Hepatocyte (in vitro differentiated cells): ENCODE data around the gene UQCC3. TPM values are rescaled to one million over a fixed set of nuclear protein-coding genes. Genes with fewer than 3 reads are reported as not detected.

Experiments
- DNase-seq: peaks from one replicate; pipeline ENCODE4 v3.0.0-alpha.2; 2016; ENCODE audit warnings: low spot score
- H2AFZ ChIP-seq: fragments of 200-600 bp; sonication (generic); 2 replicates; pipeline ENCODE4 v1.6.0; 2016; ENCODE audit warnings: antibody characterized with exemption, mild to moderate bottlenecking
- H3K27ac ChIP-seq: fragments of 200-600 bp; sonication (generic); 2 replicates; pipeline ENCODE4 v1.5.1; 2016; ENCODE audit warnings: mild to moderate bottlenecking
- H3K27me3 ChIP-seq: fragments of 200-600 bp; sonication (generic); 2 replicates; pipeline ENCODE4 v1.6.1; 2016
- H3K36me3 ChIP-seq: fragments of 200-600 bp; sonication (generic); replicated peaks from 2 replicates; pipeline ENCODE4 v1.5.1; 2016; ENCODE audit warnings: low read depth; ENCODE audit not compliant: insufficient read depth
- H3K4me1 ChIP-seq: fragments of 200-600 bp; sonication (generic); 2 replicates; pipeline ENCODE4 v1.5.1; 2016; ENCODE audit warnings: mild to moderate bottlenecking, moderate library complexity; ENCODE audit not compliant: insufficient read depth
- H3K4me2 ChIP-seq: fragments of 200-600 bp; sonication (generic); 2 replicates; pipeline ENCODE4 v1.6.0; 2016
- H3K4me3 ChIP-seq: fragments of 200-600 bp; sonication (generic); 2 replicates; pipeline ENCODE4 v1.5.1; 2016; ENCODE audit warnings: mild to moderate bottlenecking
- H3K79me2 ChIP-seq: fragments of 200-600 bp; sonication (generic); 2 replicates; pipeline ENCODE4 v1.6.0; 2017; ENCODE audit warnings: mild to moderate bottlenecking
- H3K9me2 ChIP-seq: fragments of 200-600 bp; sonication (generic); replicated peaks from 2 replicates; pipeline ENCODE4 v1.6.0; 2017; ENCODE audit warnings: mild to moderate bottlenecking; ENCODE audit not compliant: insufficient read depth
- H3K9me3 ChIP-seq: fragments of 200-600 bp; sonication (generic); 2 replicates; pipeline ENCODE4 v1.5.1; 2016; ENCODE audit warnings: low read depth, mild to moderate bottlenecking
- H4K20me1 ChIP-seq: fragments of 200-600 bp; sonication (generic); 2 replicates; pipeline ENCODE4 v1.6.0; 2016; ENCODE audit warnings: mild to moderate bottlenecking; ENCODE audit not compliant: insufficient read depth, poor library complexity, severe bottlenecking
- EZH2 ChIP-seq: fragments of 200-600 bp; sonication (generic); IDR thresholded peaks from 2 replicates; pipeline ENCODE4 v1.6.1; 2016; ENCODE audit warnings: antibody characterized with exemption, mild to moderate bottlenecking, borderline replicate concordance
- EZH2phosphoT487 ChIP-seq: fragments of 200-600 bp; sonication (generic); IDR thresholded peaks from one replicate; pipeline ENCODE4 v1.6.1; 2018; ENCODE audit warnings: antibody characterized with exemption, mild to moderate bottlenecking, low read depth, moderate library complexity; ENCODE audit not compliant: unreplicated experiment, severe bottlenecking
- whole genome bisulfite sequencing: methylation state at CpG from one replicate; pipeline ENCODE4 v1.1.6; 2016; ENCODE audit warnings: low lambda C conversion rate; ENCODE audit errors: missing lambda C conversion rate; 5-methylcytosine and 5-hydroxymethylcytosine counted together
- polyA plus RNA-seq: library from polyadenylated mRNA; unstranded; fragments of >200 nt; fragmentation: Nextera tagmentation; extraction: Ambion mirVana; gene quantifications from 2 replicates; pipeline ENCODE4 v1.2.1, GENCODE V29; 2016
- total RNA-seq: library from RNA; depleted of rRNA; stranded (reverse); fragments of >200 nt; gene quantifications from 2 replicates; pipeline ENCODE4 v1.2.3, GENCODE V29; 2014
- TF ChIP-seq, protein P1 (sequence below): fragments of 200-600 bp; sonication (generic); IDR thresholded peaks from 2 replicates; pipeline ENCODE4 v1.5.1; 2016; ENCODE audit warnings: antibody characterized with exemption, mild to moderate bottlenecking; ENCODE audit not compliant: poor library complexity

UQCC3 gene
- total and polyA plus RNA-seq, 2 experiments from 2014 or later, result 8.9 to 17.0 TPM

DNA sequence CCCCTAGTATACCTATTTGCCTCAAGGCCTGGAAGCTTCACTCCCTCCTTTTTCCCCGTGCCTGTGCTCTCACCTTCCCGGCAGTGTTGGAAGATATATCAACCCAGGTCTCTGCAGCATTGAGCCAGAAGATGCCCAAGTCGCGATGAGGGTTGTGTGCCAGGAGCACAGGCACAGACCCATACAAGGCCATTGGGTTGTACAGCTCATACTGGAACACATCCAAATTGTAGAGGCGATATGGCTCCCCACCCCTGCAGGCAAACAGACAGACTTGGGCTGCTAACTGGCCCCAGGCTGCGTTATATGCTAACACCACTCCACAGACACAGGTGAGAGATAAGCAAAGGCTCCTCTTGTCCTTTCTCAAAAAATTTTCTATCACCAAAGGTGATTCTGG, 39.0 kb upstream of the UQCC3 start:
- no peaks in the 10 kb centered on the region for H3K4me1 ChIP-seq
- H2AFZ ChIP-seq, result no peak overlapping the region
- no peaks in the 10 kb centered on the region for H4K20me1 ChIP-seq
- no peak overlapping the region for H3K27ac ChIP-seq
- H3K9me3 ChIP-seq, result no peaks in the 10 kb centered on the region
- no peaks in the 10 kb centered on the region for H3K36me3 ChIP-seq
- WGBS, result 97% methylated on average over 6 of the region's 6 CpGs
- no peak for TF ChIP-seq EZH2
- no peaks in the 10 kb centered on the region for H3K27me3 ChIP-seq
- H3K4me3 ChIP-seq, result no peak overlapping the region
- no peak for DNase-seq
- no peak overlapping the region for H3K4me2 ChIP-seq
- no peaks in the 10 kb centered on the region for H3K9me2 ChIP-seq
- H3K79me2 ChIP-seq, result peaks cover 21% of the 10 kb centered on the region

DNA sequence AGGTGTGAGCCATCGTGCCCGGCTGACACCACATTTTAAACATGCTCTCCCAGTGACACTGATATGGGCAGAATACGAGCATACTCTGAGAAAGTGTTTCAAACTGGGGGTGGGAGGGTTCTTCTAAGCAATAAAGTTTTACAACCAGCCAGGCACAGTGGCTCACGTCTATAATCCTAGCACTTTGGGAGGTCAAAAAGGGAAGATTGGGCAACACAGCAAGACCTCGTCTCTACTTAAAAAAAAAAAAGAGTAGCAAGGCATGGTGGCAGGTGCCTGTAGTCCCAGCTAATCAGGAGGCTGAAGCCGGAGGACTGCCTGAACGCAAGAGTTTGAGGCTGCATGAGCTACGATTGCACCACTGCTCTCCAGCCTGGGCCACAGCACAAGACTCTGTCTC, 27.3 kb upstream of the UQCC3 start:
- peak overlapping the region; percentile 67 for H3K27ac ChIP-seq
- H3K36me3 ChIP-seq, result no peaks in the 10 kb centered on the region
- peaks cover 10% of the 10 kb centered on the region for H3K4me1 ChIP-seq
- H2AFZ ChIP-seq, result no peak overlapping the region
- no peak for DNase-seq
- no peak overlapping the region for H3K4me3 ChIP-seq
- no peaks in the 10 kb centered on the region for H3K27me3 ChIP-seq
- peaks cover 67% of the 10 kb centered on the region for H3K79me2 ChIP-seq
- H4K20me1 ChIP-seq, result no peaks in the 10 kb centered on the region
- peak overlapping the region; percentile 97 for H3K4me2 ChIP-seq
- no peaks in the 10 kb centered on the region for H3K9me2 ChIP-seq
- 71% methylated on average over 8 of the region's 8 CpGs for WGBS
- TF ChIP-seq EZH2 (no peak), EZH2phosphoT487 (no peak)
- TF ChIP-seq, protein P1, sequence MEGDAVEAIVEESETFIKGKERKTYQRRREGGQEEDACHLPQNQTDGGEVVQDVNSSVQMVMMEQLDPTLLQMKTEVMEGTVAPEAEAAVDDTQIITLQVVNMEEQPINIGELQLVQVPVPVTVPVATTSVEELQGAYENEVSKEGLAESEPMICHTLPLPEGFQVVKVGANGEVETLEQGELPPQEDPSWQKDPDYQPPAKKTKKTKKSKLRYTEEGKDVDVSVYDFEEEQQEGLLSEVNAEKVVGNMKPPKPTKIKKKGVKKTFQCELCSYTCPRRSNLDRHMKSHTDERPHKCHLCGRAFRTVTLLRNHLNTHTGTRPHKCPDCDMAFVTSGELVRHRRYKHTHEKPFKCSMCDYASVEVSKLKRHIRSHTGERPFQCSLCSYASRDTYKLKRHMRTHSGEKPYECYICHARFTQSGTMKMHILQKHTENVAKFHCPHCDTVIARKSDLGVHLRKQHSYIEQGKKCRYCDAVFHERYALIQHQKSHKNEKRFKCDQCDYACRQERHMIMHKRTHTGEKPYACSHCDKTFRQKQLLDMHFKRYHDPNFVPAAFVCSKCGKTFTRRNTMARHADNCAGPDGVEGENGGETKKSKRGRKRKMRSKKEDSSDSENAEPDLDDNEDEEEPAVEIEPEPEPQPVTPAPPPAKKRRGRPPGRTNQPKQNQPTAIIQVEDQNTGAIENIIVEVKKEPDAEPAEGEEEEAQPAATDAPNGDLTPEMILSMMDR, result no peak
- no peaks in the 10 kb centered on the region for H3K9me3 ChIP-seq

DNA sequence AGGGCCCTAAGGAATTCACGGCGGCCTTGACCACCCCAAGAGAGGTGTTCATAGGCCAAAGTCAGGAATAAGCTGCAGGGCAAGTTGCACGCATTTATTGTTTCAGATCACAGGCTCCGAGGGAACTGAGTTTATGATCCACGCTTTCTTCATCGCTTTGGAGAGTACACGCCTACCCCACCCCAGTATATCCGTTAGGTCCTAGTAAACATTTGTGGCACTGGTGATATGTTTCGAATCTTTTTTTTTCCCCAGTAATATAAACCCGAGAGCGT, 25.9 kb upstream of the UQCC3 start:
- H3K4me3 ChIP-seq, result peak overlapping the region; percentile 72
- peak overlapping the region; percentile 97 for H3K4me2 ChIP-seq
- 16% methylated on average over 11 of the region's 11 CpGs for WGBS
- no peak for DNase-seq
- H4K20me1 ChIP-seq, result no peaks in the 10 kb centered on the region
- peak overlapping the region; percentile 97 for H3K27ac ChIP-seq
- peaks cover 10% of the 10 kb centered on the region for H3K4me1 ChIP-seq
- peaks cover 57% of the 10 kb centered on the region for H3K79me2 ChIP-seq
- no peaks in the 10 kb centered on the region for H3K9me2 ChIP-seq
- TF ChIP-seq, protein P1, result no peak
- no peak for TF ChIP-seq EZH2phosphoT487
- no peak for TF ChIP-seq EZH2
- peak overlapping the region; percentile 20 for H2AFZ ChIP-seq
- no peaks in the 10 kb centered on the region for H3K9me3 ChIP-seq
- H3K36me3 ChIP-seq, result no peaks in the 10 kb centered on the region
- no peaks in the 10 kb centered on the region for H3K27me3 ChIP-seq

DNA sequence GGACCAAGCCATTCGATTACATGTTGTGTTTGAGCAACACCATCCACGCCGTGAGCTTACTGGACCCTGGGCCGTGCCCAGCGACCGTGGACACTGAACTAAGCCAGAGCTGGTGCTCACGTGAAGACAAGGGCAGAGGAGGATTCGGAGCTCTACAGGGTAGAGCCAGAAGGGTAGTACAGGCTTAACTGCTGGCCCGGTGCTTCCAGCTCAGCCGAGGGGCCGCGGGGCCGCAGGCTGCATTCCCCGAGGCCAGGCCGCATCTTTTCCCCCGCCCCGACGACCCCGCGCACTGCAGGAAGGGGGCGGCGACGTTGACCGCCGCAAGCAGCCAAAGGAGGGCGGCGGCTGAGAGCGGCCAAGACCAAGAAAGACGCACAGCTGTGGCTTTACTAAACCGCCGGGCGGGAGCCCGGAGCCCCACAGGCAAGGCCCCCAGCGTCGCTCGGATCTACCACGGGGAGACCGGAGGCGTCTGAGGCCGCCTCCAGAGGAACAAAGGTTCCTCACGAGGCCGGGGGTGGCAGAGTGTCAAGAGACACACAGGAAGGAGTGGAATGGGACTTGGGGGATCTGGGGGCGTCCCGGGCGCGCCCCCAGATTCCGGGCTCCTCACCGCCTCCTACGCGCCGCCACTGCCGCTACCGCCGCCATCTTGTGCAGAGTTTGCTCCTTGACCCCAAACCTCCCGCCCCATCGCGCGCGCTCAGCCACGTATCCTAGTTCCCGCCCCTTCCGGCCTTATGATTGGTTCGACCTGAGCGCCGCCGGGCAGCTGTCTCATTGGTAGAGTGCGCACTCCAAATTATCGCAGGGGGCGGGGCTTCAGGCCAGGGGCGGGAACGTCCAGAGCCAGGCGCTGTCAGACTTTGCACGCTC, 25.3 kb upstream of the UQCC3 start, which contains the start of gene GANAB:
GANAB (minus strand) TSS at position 668 of the 879 bp plus-strand sequence; CDS start at position 654, 14 bp downstream.
- peaks cover 6% of the 10 kb centered on the region for H3K4me1 ChIP-seq
- H2AFZ ChIP-seq, result peak within 1 kb of the TSS; percentile 20
- no peaks in the 10 kb centered on the region for H3K36me3 ChIP-seq
- peak within 1 kb of the TSS; percentile 97 for H3K4me2 ChIP-seq
- H3K4me3 ChIP-seq, result peak within 1 kb of the TSS; percentile 72
- H3K9me2 ChIP-seq, result no peaks in the 10 kb centered on the region
- H4K20me1 ChIP-seq, result no peaks in the 10 kb centered on the region
- peaks cover 59% of the 10 kb centered on the region for H3K79me2 ChIP-seq
- TF ChIP-seq EZH2 (no peak), EZH2phosphoT487 (no peak)
- TF ChIP-seq, protein P1, result no peak
- DNase-seq, result peak; percentile 100
- no peaks in the 10 kb centered on the region for H3K9me3 ChIP-seq
- H3K27ac ChIP-seq, result peak within 1 kb of the TSS; percentile 97
- WGBS, result under 1% methylated on average over 72 of the region's 73 CpGs
- H3K27me3 ChIP-seq, result no peaks in the 10 kb centered on the region
